GM21367 (cell line): ENCODE measurements around the gene DPEP3.
"Not testable (repeated sequence)": the region's sequence is repeated elsewhere in the genome, so short reads cannot be mapped to it uniquely, and the experiment has no call there.

Experiments
- ATAC-seq: cut with Tn5 transposase; IDR thresholded peaks from one replicate; pipeline ENCODE4 v1.9.1; 2021; ENCODE audit not compliant: unreplicated experiment

Gene DPEP3, protein sequence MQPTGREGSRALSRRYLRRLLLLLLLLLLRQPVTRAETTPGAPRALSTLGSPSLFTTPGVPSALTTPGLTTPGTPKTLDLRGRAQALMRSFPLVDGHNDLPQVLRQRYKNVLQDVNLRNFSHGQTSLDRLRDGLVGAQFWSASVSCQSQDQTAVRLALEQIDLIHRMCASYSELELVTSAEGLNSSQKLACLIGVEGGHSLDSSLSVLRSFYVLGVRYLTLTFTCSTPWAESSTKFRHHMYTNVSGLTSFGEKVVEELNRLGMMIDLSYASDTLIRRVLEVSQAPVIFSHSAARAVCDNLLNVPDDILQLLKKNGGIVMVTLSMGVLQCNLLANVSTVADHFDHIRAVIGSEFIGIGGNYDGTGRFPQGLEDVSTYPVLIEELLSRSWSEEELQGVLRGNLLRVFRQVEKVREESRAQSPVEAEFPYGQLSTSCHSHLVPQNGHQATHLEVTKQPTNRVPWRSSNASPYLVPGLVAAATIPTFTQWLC

GRCh38 chr16:67979955-67980678 lies at the start of gene DPEP3:
Gene DPEP3 (minus strand): TSS chr16:67980499. CDS start chr16:67980380, 119 bp downstream.
- no peak for ATAC-seq

DNA sequence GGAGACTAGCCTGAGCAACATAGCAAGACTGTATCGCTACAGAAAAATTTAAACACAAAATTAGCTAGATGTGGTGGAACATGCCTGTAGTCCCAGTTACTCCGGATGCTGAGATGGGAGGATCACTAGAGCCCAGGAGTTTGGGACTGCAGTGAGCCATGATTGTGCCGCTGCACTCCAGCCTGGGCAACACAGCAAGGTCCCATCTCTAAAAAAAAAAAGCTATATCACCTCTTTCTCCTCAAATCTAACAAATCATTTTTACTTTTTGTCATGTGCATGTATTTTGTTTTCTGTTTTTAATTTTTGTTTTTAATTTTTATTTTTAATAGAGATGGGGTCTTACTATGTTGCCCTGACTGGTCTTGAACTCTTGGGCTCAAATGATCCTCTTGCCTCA lies 48.7 kb upstream of the DPEP3 start:
- no peak for ATAC-seq

DNA sequence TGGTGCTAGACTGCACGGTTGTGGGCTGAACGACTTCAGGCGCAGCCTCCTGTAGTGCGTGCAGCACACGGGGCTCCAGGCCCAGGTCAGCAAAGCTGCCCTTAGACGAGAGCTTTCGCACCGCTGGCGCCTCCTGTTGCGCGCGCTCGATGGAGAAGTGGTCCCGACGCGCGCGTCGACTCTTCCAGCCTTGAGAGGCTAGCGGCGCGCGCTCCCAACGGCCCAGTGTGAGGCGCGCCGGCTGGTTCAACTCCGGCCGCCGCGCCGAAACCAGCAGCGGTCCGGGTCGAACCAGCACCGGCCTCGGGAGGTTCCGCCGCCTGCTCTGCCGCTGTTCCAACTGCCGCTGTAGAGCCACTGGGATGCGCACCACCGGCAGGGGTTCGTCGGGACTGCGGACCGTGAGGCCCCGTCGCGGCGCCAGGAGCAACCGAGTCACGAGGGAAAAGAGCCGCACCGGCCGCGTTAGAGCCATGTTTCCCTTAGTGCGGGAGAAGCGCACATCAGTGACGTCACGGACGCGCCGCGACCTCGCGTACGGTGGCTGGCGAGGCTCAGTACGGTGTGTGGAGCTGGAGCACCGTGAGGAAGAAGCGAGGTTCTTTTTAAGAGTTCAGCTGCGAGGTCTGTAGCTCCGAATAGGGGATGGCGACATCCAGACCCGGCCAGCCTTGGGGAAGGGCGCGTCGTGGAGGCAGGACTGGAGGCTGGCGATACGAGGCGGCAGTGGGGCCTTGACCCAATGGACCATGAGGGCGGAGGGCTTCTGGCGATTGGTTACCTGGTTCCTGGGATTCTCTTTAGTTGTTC lies 42.6 kb upstream of the DPEP3 start, which contains the start of the genes DDX28 and DUS2:
DDX28 (minus strand) TSS at position 505 of the 810 bp plus-strand sequence; CDS start at position 475, 30 bp downstream.
DUS2 (plus strand) TSS at position 557 of the 810 bp plus-strand sequence. CDS start 14,740 bp downstream, outside the sequence.
- ATAC-seq = peak; percentile 77

GRCh38 chr16:68022278-68022727 lies 42.0 kb upstream of the DPEP3 start:
- ATAC-seq = no peak

- ATAC-seq = no peak
Observed at GRCh38 chr16:68021490-68021889, 41.2 kb upstream of the DPEP3 start.

DNA sequence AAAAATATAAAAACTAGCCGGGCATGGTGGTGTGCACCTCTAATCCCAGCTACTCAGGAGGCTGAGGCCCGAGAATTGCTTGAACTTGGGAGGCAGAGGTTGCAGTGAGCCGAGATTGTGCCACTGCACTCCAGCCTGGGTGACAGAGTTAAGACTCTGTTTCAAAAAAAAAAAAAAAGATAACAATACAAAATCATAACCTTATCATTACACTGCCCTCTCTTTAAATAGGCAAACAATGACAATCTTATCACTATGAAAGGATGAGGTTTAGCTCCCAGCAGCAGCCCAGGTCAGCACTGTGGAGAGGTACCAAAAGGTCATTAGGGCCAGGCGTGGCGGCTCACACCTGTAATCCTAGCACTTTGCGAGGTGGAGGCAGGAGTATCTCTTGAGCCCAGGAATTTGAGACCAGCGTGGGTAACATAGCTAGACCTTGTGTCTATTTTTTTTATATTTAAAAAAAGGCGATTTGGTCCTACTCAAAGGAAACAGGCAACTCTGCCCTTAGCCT lies 38.9 kb upstream of the DPEP3 start:
- no peak for ATAC-seq

DNA sequence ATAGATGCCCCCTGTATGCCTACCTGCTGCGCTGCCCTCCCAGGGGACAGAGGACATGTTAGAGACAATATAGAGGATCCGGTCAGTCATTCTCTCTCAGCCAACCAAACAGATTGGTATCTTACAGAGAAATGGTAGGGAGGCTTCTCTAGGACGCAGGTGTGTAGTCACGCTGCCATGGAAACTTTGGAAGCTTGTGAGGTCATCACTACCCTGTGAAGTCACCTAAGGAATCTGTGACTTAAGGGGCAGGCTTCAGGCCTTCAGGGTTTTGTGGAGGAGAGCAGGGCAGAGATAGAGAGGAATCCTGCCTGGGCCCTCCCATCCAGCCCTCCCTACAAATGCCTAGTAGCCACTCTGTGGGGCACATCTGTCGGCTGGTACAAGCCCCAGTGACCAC lies 35.4 kb upstream of the DPEP3 start, which contains the start of gene DPEP2NB:
DPEP2NB (minus strand) TSS at position 231 of the 400 bp plus-strand sequence; CDS start at position 90, 141 bp downstream.
- no peak for ATAC-seq

DNA sequence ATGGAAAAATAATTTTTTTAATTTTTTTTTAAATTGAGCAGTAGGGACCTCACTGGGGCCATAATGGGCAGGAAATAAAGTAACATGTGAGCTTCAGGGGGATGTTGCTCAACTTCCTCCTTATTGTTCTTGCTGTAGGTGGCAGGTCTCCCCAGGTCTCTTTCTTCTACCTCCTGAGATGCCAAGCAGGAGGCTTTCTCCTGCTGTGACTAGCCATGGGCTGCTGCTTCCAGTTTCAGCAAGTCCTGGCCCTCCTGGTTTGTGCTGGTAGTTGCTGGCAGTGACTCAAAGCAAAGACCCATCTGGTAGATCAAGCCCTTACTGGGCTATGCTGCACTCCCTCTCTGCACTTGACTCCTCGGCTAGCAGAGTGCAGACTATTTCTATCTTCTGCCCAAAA lies 33.1 kb upstream of the DPEP3 start:
- ATAC-seq = no peak

DNA sequence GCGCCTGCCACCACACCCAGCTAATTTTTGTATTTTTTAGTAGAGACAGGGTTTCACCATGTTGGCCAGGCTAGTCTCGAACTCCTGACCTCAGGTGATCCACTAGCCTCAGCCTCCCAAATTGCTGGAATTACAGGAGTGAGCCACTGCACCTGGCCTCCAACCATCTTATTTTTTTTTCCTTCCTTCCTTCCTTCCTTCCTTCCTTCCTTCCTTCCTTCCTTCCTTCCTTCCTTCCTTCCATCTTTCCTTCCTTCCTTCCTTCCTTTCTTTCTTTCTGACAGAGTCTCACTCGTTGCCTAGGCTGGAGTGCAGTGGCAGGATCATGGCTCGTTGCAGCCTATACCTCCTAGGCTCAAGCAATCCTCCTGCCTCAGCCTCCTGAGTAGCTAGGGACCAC lies 29.6 kb upstream of the DPEP3 start:
- not testable (repeated sequence) for ATAC-seq

GRCh38 chr16:68009157-68009735 lies 28.9 kb upstream of the DPEP3 start:
- ATAC-seq = no peak

GRCh38 chr16:68005786-68006286 lies 25.5 kb upstream of the DPEP3 start:
- ATAC-seq = no peak

DNA sequence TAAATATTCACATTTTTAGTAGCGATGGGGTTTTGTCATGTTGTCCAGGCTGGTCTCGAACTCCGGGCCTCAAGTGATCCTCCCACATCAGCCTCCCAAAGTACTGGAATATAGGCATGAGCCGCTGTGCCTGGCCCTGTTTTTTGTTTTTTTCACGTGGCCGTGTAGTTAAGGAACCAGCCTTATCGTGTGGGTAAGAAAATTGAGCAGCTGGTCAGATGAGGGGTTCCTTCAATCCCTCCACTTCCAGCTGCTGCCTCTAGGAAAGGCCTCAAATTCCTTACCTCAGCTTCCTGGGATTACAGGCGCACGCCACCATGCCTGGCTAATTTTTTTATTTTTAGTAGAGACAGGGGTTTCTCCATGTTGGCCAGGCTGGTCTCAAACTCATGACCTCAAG lies 24.9 kb upstream of the DPEP3 start:
- ATAC-seq = no peak

DNA sequence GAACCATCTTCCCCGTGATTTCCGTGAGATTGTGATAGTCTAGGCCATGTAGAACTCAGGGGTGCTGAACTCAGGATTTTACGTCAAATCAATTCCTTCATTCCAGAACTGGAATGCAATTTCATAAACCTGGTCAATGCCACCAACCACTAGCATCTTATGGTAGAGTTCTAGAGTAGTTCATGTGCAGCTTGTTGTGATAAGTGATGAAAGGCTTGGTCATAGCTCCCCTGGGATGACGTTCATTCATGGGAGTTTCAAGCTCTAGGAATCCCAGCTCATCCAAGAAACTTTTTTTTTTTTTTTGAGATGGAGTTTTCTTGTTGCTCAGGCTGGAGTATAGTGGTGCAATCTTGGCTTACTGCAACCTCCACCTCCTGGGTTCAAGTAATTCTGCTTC lies 22.7 kb upstream of the DPEP3 start:
- no peak for ATAC-seq

DNA sequence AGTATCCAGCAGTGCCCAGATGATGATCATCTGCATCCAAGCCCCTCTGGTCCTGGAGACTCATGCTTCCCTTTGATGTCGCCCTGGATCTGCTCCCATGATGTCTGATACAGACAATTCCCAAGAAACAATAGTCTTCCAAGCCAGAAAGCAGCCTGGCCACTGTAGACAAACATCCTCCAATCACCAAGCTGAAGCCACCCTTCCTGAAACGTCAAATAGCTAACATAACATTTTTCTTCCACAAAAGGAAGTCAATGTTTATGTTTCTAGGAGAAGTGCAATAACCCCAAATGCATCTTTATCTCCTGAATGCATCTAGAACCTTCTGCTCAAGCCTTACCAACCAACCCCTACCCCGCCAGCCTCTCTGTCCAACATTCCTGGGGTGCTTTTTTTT lies 20.2 kb upstream of the DPEP3 start:
- ATAC-seq = no peak

DNA sequence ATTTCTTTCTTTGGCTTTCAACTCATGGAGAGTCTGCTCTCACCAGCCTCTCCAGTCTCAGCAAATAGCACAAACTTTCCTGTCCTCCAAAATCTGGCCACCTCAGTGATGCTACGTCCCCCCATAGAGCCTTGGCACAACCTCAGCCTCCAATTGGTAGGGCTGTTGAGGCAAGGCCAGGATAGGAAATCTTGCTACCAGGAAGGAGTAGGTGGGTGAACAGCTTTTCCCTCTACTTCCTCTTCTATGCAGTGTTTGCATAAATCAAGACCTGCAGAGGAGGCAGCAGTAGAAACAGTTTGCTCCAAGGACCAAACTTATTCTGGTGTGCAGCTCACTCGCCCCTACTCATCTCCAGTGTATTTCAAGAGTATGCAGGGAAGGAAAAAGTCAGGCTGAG lies 19.7 kb upstream of the DPEP3 start:
- no peak for ATAC-seq

- not testable (repeated sequence) for ATAC-seq
Observed at GRCh38 chr16:67998779-67999688, 18.7 kb upstream of the DPEP3 start, which contains the start of gene DPEP2. Gene DPEP2 (minus strand): TSS chr16:67999484. CDS start chr16:67993212, 6,272 bp downstream.

DNA sequence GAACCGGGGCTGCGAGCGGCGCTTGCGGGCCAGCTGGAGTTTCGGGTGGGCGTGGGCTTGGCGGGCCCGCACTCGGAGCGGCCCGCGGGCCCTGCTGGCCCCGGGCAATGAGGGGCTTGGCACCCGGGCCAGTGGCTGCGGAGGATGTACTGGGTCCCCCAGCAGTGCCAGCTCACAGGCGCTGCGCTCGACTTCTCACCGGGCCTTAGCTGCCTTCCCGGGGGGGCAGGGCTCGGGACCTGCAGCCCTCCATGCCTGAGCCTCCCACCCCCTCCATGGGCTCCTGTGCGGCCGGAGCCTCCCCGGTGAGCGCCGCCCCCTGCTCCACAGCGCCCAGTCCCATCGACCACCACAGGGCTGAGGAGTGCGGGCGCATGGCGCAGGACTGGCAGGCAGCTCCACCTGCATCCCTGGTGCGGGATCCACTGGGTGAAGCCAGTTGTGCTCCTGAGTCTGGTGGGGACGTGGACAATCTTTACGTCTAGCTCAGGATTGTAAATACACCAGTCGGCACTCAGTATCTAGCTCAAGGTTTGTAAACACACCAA lies 18.0 kb upstream of the DPEP3 start:
- not testable (repeated sequence) for ATAC-seq

- no peak for ATAC-seq
Observed at GRCh38 chr16:67996666-67997065, 16.4 kb upstream of the DPEP3 start.

DNA sequence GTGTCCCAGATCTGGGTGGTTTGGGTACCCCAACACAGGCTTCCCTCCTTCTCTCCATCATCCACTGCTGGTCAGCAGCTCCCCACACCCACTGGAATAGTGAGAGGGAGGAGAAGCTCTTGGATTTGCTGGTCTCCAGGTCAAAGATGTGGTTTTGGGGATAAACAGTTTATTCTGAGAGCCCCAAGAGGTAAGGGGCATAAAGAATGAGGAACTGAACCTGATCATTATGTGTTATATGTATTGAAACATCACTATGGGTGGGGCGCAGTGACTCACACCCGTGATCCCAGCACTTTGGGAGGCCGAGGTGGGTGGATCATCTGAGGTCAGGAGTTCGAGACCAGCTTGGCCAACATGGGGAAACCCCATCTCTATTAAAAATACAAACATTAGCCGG lies 15.1 kb upstream of the DPEP3 start:
- no peak for ATAC-seq
